Subcutaneous abdominal adipose tissue (tissue), 5 donors: Measurements from ENCODE around the gene ZNF423.

Experiments used
- H3K27ac ChIP-seq: one replicate; pipeline ENCODE4 v1.7.0; 2013; ENCODE audit warnings: low read depth, mild to moderate bottlenecking, inconsistent platforms, low read length, moderate library complexity
- H3K27me3 ChIP-seq, 5 donors: one replicate each; pipeline ENCODE4 v1.7.0; 2013; ENCODE audit warnings: low read length in 5 of 5, inconsistent platforms in 1 of 5; ENCODE audit not compliant: control insufficient read depth in 5 of 5, insufficient read depth in 4 of 5
- H3K36me3 ChIP-seq, 5 donors: one replicate each; pipeline ENCODE4 v1.7.0; 2013; ENCODE audit warnings: low read length in 5 of 5; ENCODE audit not compliant: control insufficient read depth in 5 of 5, insufficient read depth in 5 of 5
- H3K4me1 ChIP-seq, 5 donors: one replicate each; pipeline ENCODE4 v1.7.0; 2013; ENCODE audit warnings: low read length in 5 of 5, mild to moderate bottlenecking in 3 of 5, moderate library complexity in 1 of 5; ENCODE audit not compliant: control insufficient read depth in 5 of 5, insufficient read depth in 5 of 5
- H3K4me3 ChIP-seq, 5 donors: one replicate each; pipeline ENCODE4 v1.7.0; 2013; ENCODE audit warnings: low read length in 5 of 5, low read depth in 1 of 5
- H3K9ac ChIP-seq, 5 donors: one replicate each; pipeline ENCODE4 v1.7.0; 2013; ENCODE audit warnings: low read length in 5 of 5, mild to moderate bottlenecking in 4 of 5, moderate library complexity in 3 of 5
- H3K9me3 ChIP-seq, 5 donors: one replicate each; pipeline ENCODE4 v1.7.0; 2013; ENCODE audit warnings: low read length in 5 of 5; ENCODE audit not compliant: control insufficient read depth in 5 of 5
- donor health status: healthy.
- donor health status: healthy.
- donor health status: healthy.
- donor health status: healthy.
- donor health status: healthy.

Gene ZNF423

GRCh38 chr16:49441366-49441780 lies 414.5 kb downstream of the ZNF423 start:
- Histone ChIP-seq H3K27ac (no peak overlapping the region), H3K4me1 (peaks cover 4 to 58% (median 18%) of the 10 kb centered on the region in 5 donors), H3K9ac (peak overlapping the region in 1 of 5 donors; percentile 40), H3K9me3 (no peaks in the 10 kb centered on the region), H3K36me3 (no peaks in the 10 kb centered on the region), H3K4me3 (peak overlapping the region in 2 of 5 donors; percentile 6 to 26), H3K27me3 (peaks cover 0 to 5% (median 4%) of the 10 kb centered on the region in 5 donors)

GRCh38 chr16:49440156-49441065 lies 415.5 kb downstream of the ZNF423 start:
- H3K36me3 ChIP-seq = no peaks in the 10 kb centered on the region
- peaks cover 0 to 5% (median 4%) of the 10 kb centered on the region in 5 donors for H3K27me3 ChIP-seq
- peak overlapping the region in 1 of 5 donors; percentile 26 for H3K9ac ChIP-seq
- H3K4me1 ChIP-seq = peaks cover 4 to 59% (median 18%) of the 10 kb centered on the region in 5 donors
- H3K4me3 ChIP-seq = no peak overlapping the region
- H3K27ac ChIP-seq = no peak overlapping the region
- no peaks in the 10 kb centered on the region for H3K9me3 ChIP-seq

- Histone ChIP-seq H3K36me3 (no peaks in the 10 kb centered on the region), H3K4me1 (peaks cover 4 to 59% (median 18%) of the 10 kb centered on the region in 5 donors), H3K27ac (no peak overlapping the region), H3K9ac (peak overlapping the region in 1 of 5 donors; percentile 26), H3K27me3 (peaks cover 0 to 5% (median 4%) of the 10 kb centered on the region in 5 donors), H3K9me3 (no peaks in the 10 kb centered on the region), H3K4me3 (no peak overlapping the region)
These were observed 416.2 kb downstream of the ZNF423 start for GRCh38 chr16:49439676-49440075.

GRCh38 chr16:49439050-49439449 lies 416.9 kb downstream of the ZNF423 start:
- peaks cover 0 to 5% (median 4%) of the 10 kb centered on the region in 5 donors for H3K27me3 ChIP-seq
- no peak overlapping the region for H3K9ac ChIP-seq
- H3K4me3 ChIP-seq = no peak overlapping the region
- H3K9me3 ChIP-seq = no peaks in the 10 kb centered on the region
- peaks cover 4 to 59% (median 18%) of the 10 kb centered on the region in 5 donors for H3K4me1 ChIP-seq
- H3K36me3 ChIP-seq = no peaks in the 10 kb centered on the region
- H3K27ac ChIP-seq = no peak overlapping the region
